Measurements from ENCODE around the gene ANO1.

DNA sequence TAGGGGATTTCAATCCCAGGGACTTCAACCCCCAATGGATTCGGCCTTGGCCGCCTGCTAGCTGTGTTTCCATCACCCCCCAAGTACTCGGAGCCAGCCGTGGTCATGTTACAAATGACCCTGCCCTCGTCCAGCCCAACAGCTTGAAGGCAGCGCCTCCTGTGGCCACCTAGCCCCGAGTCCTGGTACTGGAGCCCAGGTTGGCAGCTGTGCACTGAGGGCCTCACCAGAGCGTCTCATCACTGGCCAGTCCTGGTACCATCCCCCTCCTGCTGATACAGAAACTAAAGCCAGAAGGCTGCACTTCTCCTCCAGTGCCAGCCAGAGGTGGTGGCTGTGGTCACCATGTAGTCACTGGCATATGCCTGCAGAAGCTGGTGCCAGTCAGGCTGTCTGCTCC, 80.1 kb downstream of the ANO1 start:
- TF ChIP-seq POLR2AphosphoS5 (IDR thresholded peaks at IDR 0.05; ENCODE audit: borderline replicate concordance, low read depth, low read length) (no peak), EZH2 (IDR thresholded peaks at IDR 0.05) (no peak), FOXP2 (optimal IDR thresholded peaks at IDR 0.05; ENCODE audit: control extremely low read depth, extremely low read length, insufficient read depth) (no peak)

Data from SK-N-MC (cell line).